OCI-LY1 (cell line): ENCODE data around the gene ITPA.

Experiments
- CTCF ChIP-seq: fragments of 200-600 bp; sonication (generic), shearing (Covaris generic); IDR thresholded peaks from 2 replicates; pipeline ENCODE4 v1.5.1; 2017; ENCODE audit warnings: mild to moderate bottlenecking, antibody characterized with exemption, low read length, moderate library complexity, mixed read lengths
- EZH2 ChIP-seq: fragments of 200-600 bp; sonication (generic), shearing (Covaris generic); IDR thresholded peaks from 2 replicates; pipeline ENCODE4 v1.8.0; 2017; ENCODE audit warnings: borderline replicate concordance, mixed run types, mild to moderate bottlenecking, antibody characterized with exemption, low read length, moderate library complexity, mixed read lengths

GRCh38 chr20:3218307-3218988, 9.2 kb downstream of the ITPA start:
- TF ChIP-seq EZH2 (no peak), CTCF (peak; percentile 90)
